IPS-20b (cell line): ENCODE measurements around the gene EPHA4.

Experiments
- H3K27ac ChIP-seq: one replicate; pipeline ENCODE4 v1.5.1; 2013; ENCODE audit warnings: low read length
- H3K27me3 ChIP-seq: 2 replicates; pipeline ENCODE4 v1.6.1; 2013; ENCODE audit warnings: mild to moderate bottlenecking, low read length, inconsistent platforms; ENCODE audit not compliant: insufficient read depth
- H3K36me3 ChIP-seq: 2 replicates; pipeline ENCODE4 v1.6.1; 2013; ENCODE audit warnings: low read depth, mild to moderate bottlenecking, inconsistent platforms, low read length, moderate library complexity; ENCODE audit not compliant: insufficient read depth
- H3K4me1 ChIP-seq: 2 replicates; pipeline ENCODE4 v1.6.1; 2013; ENCODE audit warnings: mild to moderate bottlenecking, control low read depth, inconsistent platforms, low read length, moderate library complexity; ENCODE audit not compliant: insufficient read depth
- H3K4me3 ChIP-seq: 2 replicates; pipeline ENCODE4 v1.5.1; 2013; ENCODE audit warnings: mild to moderate bottlenecking, low read length, inconsistent platforms
- H3K9ac ChIP-seq: 2 replicates; pipeline ENCODE4 v1.6.1; 2013; ENCODE audit warnings: low read depth, mild to moderate bottlenecking, inconsistent platforms, low read length, moderate library complexity
- H3K9me3 ChIP-seq: 2 replicates; pipeline ENCODE4 v1.6.1; 2013; ENCODE audit warnings: mild to moderate bottlenecking, low read depth, low read length, inconsistent platforms; ENCODE audit not compliant: insufficient read depth

Gene EPHA4

DNA sequence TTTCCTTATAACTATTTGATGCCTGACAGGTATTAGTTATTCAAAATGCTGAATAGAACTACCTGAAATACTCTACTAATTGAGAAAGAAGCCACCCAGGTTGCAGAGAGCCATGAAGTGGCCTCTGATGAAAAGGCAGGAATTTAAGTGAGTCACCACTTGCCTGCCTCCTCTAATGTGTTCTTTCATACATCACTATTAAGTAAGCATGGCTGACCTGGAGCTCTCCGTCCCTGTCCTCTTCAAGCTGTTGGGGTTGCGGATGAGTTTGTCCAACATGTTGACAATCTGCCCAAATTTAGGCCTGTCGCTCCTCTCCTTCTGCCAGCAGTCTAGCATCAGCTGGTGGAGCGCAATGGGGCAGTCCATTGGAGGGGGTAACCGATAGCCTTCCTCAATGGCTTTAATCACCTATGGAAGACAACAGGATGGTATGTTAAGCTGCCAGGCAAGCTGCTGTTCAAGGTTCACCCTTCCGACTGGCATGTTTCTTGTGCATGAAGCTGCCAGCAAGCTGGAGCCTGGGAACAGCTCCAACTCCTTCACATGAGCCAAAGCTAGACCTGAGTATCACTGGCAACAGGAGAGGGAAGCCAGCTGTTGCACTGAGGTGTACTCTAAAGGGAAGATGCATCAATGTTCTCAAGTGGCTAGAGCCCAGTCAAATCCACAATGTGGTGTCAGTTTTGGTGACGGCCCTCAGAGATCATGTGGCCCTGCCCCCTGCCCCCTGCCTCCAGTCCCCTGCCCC is 142.2 kb downstream of the EPHA4 start:
- no peak overlapping the region for H3K9ac ChIP-seq
- peaks cover 7% of the 10 kb centered on the region; the same call in 1 of the 2 replicates for H3K4me1 ChIP-seq
- no peaks in the 10 kb centered on the region for H3K27me3 ChIP-seq
- H3K36me3 ChIP-seq = peaks cover 42% of the 10 kb centered on the region; the same call in 1 of the 2 replicates
- H3K27ac ChIP-seq = no peak overlapping the region
- H3K4me3 ChIP-seq = no peak overlapping the region
- no peaks in the 10 kb centered on the region for H3K9me3 ChIP-seq

DNA sequence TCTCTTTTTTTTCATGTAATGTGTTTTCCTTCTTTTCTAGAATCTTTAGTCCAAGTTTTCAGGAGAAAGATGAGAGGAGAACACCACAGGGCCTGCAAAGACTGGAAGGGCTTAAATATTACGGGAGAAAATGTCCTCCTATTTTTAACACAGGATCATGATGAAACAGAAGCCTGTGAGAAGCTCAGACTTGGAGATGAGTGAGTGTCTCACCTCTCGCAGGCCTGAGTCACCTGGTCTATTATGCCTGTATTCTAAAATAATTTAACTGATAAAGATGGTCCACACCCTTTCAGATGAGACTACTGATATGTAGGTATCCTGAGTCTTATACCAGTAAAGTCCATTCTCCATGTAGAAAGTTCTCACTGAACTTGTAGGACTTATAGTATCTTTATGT is 143.2 kb downstream of the EPHA4 start:
- no peaks in the 10 kb centered on the region for H3K27me3 ChIP-seq
- no peak overlapping the region for H3K4me3 ChIP-seq
- H3K27ac ChIP-seq = no peak overlapping the region
- no peaks in the 10 kb centered on the region for H3K4me1 ChIP-seq
- peaks cover 45% of the 10 kb centered on the region; the same call in 1 of the 2 replicates for H3K36me3 ChIP-seq
- H3K9me3 ChIP-seq = no peaks in the 10 kb centered on the region
- H3K9ac ChIP-seq = no peak overlapping the region

DNA sequence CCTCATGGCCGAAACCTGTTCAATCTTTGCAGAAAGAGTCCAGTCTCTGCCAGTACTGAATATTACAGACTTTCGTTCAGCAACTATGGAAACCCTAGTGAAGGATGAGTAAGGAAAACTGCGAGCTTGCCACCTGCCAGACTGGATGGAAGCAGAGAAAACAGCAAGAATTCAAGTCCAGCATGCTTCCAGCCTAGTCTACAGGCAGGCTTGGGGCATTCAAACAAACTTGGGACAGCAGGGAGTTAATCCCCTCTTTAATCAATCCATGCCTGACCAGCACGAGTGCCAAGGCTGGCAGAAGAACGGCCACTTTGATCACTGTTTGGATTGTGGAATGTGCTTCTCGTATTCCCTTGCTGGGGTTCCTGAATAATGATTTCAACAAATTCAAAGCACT is 145.2 kb downstream of the EPHA4 start:
- no peak overlapping the region for H3K4me3 ChIP-seq

DNA sequence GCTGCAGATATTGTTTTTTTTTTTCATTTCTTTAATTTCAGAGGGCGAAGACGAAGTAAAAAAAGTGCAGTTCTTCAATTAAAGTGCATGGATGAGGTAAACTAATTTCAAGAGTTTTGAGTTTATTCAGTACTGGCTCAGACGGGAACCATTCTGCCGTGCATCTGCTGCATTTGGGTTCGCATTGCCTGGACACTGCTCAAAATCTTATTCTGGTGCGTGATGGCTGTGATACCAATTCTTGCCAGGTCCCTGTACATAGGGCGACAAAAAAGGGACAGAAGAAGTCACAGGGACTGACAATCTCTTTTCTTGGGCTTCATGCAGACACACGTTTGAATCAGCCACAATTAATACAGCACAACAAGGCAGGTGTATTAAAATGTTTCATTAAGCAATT is 146.2 kb downstream of the EPHA4 start:
- no peaks in the 10 kb centered on the region for H3K4me1 ChIP-seq
- H3K27me3 ChIP-seq = no peaks in the 10 kb centered on the region
- H3K27ac ChIP-seq = no peak overlapping the region
- no peaks in the 10 kb centered on the region for H3K9me3 ChIP-seq
- H3K4me3 ChIP-seq = no peak overlapping the region
- H3K9ac ChIP-seq = no peak overlapping the region
- peaks cover 46% of the 10 kb centered on the region; the same call in 1 of the 2 replicates for H3K36me3 ChIP-seq

More for the DNA sequence above, 145.2 kb downstream of the EPHA4 start:
- H3K27ac ChIP-seq = no peak overlapping the region
- H3K4me1 ChIP-seq = no peaks in the 10 kb centered on the region
- H3K36me3 ChIP-seq = peaks cover 52% of the 10 kb centered on the region; the same call in 1 of the 2 replicates
- H3K27me3 ChIP-seq = no peaks in the 10 kb centered on the region
- no peaks in the 10 kb centered on the region for H3K9me3 ChIP-seq
- H3K9ac ChIP-seq = no peak overlapping the region

DNA sequence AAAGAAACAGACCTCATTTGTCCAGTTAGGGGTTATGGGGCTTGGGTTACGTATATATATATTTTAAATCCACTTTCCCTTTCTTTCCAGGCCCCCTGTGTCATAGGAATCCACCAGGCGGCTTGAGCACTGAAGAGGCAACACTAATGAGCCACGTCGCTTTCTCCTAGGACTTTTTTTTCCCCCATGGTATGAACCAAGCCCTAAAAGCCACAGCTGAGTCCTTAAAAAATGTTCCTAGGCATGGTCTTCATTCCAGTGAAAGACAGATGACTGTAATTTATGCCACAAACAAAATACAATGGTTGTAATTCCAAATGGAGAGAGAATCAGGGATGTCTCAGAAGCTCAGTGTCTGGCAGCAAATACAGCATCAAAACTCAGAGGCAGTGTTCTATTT is 146.8 kb downstream of the EPHA4 start:
- H3K4me3 ChIP-seq = no peak overlapping the region
- H3K4me1 ChIP-seq = no peaks in the 10 kb centered on the region
- H3K27ac ChIP-seq = no peak overlapping the region
- H3K9me3 ChIP-seq = no peaks in the 10 kb centered on the region
- H3K27me3 ChIP-seq = no peaks in the 10 kb centered on the region
- H3K36me3 ChIP-seq = peaks cover 46% of the 10 kb centered on the region; the same call in 1 of the 2 replicates
- no peak overlapping the region for H3K9ac ChIP-seq

DNA sequence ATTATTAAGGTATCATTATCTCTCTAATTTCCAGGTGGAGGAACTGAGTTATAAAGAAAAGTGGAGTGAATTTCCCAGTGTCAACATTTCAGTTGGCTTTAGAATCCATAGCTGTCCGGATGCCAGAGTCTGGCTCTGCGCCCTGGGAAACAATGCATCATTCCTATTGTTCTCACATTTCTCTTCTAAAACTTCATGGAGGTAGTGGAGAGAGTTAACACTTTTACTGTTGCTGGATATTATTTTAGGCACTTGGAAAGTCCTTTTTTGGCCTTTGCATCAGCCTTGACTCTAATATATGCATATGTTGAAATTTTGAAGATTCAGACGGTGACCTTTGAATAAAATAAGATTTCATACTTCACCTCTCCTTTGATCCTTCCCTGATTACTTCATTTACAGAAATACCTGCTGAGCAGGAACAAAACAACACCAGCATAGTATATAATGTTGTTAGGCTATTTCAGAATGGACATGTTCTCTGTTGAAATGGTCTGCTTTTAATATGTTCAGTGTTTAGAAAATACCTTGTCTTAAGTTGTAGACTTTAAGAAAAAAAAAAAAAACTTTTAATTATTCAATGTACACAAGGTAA is 148.8 kb downstream of the EPHA4 start:
- no peaks in the 10 kb centered on the region for H3K9me3 ChIP-seq
- H3K9ac ChIP-seq = no peak overlapping the region
- no peak overlapping the region for H3K4me3 ChIP-seq
- H3K27me3 ChIP-seq = no peaks in the 10 kb centered on the region
- H3K27ac ChIP-seq = no peak overlapping the region
- H3K4me1 ChIP-seq = no peaks in the 10 kb centered on the region
- peaks cover 38% of the 10 kb centered on the region; the same call in 1 of the 2 replicates for H3K36me3 ChIP-seq

DNA sequence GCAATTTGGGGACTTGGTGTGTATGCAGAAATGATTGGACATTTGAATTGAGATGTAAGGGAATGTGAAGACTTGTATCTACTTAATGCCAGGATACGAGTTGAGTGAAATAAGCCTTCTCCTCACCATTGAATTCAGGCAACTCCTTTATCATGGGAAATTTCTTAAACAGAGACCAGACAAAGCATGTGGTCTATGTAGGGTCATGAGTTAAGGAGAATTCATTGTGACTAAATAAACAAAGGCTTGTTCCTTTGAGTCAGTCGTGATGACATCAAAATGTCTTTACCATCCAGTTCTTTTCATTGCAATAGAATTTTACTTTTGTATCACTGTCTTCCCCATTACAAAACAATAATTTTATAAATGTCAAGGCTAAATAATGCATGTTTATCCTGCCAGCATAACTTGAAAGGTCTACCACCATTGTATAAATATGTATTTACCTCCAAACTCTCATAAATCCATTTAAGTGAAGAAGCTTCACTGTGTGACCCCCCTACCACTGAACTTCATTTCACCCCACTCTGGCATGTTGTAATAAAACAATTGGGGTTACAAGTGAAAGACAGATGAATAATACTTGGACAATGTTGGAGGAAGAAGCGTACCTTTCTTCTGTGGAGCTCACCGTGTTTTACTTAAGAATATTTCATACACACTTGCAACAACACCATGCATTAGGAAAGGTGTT is 149.4 kb downstream of the EPHA4 start:
- Histone ChIP-seq H3K36me3 (peaks cover 36% of the 10 kb centered on the region; the same call in 1 of the 2 replicates), H3K27me3 (no peaks in the 10 kb centered on the region), H3K9me3 (no peaks in the 10 kb centered on the region)

DNA sequence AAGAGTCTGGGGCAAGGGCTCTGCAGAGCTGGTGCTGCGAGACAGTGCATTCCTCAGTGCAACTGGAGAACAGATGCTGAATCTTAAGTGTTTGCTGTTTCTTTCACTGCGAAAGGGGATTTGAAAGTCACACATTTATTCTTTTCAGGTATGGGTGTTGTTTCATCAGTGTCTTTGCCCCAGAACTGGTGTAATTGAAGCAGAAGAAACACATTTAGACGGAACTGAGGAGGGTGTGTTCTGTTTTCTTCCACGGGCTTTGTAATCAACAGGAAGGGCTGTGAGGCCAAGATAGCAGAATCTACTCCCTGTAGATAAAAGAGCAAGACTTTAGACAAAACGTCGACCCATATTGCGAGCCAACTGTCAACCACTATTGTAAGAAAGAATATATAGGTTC is 151.9 kb downstream of the EPHA4 start:
- no peaks in the 10 kb centered on the region for H3K4me1 ChIP-seq

More for the DNA sequence above, 149.4 kb downstream of the EPHA4 start:
- H3K4me3 ChIP-seq = no peak overlapping the region
- no peak overlapping the region for H3K9ac ChIP-seq
- H3K27ac ChIP-seq = no peak overlapping the region
- no peaks in the 10 kb centered on the region for H3K4me1 ChIP-seq

DNA sequence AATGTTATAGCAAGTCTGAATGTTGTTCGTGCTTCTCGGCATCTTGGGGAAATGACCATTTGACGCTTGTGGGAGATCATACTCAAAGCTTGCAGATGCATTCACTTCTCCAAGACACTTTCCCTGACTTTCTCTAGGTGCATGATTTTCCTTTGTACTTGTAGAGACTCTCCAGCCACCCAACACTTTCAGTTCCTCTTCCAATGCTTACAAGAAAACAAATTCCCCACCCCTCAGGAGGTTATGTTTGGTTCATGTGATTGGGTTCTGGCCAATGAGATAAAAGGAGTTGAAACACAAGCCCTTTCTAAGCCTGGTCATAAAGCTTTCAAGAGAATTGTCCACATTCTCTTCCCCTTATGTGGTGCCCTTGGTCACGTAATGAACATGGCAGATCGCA is 156.3 kb downstream of the EPHA4 start:
- no peak overlapping the region for H3K27ac ChIP-seq
- H3K9me3 ChIP-seq = no peaks in the 10 kb centered on the region
- H3K9ac ChIP-seq = no peak overlapping the region
- H3K27me3 ChIP-seq = no peaks in the 10 kb centered on the region
- H3K4me3 ChIP-seq = no peak overlapping the region
- H3K4me1 ChIP-seq = no peaks in the 10 kb centered on the region
- peaks cover 8% of the 10 kb centered on the region; the same call in 1 of the 2 replicates for H3K36me3 ChIP-seq

More for the DNA sequence above, 151.9 kb downstream of the EPHA4 start:
- Histone ChIP-seq H3K4me3 (no peak overlapping the region), H3K27ac (no peak overlapping the region), H3K36me3 (peaks cover 24% of the 10 kb centered on the region; the same call in 1 of the 2 replicates), H3K9ac (no peak overlapping the region), H3K27me3 (no peaks in the 10 kb centered on the region), H3K9me3 (no peaks in the 10 kb centered on the region)

DNA sequence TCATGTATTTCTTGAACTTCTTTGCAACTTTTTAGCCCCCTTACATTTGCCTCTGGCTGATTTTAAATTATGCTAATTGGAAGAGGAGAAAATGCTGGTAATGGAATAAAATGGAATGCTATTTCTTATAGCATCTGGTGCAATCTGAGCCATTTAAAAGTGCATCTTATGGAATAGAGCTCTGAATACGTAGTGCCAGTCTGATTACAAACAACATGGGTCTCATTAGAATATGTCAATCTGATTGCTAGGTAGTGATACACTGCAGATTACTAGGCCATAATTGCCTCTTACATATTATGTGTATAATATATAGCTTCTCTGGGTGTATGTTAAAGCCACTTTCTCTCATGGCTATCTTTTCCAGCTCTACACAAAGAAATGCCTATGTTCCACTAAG is 159.1 kb downstream of the EPHA4 start:
- H3K27me3 ChIP-seq = no peaks in the 10 kb centered on the region
- no peak overlapping the region for H3K4me3 ChIP-seq
- no peaks in the 10 kb centered on the region for H3K4me1 ChIP-seq
- H3K27ac ChIP-seq = no peak overlapping the region
- H3K36me3 ChIP-seq = no peaks in the 10 kb centered on the region
- H3K9me3 ChIP-seq = no peaks in the 10 kb centered on the region
- no peak overlapping the region for H3K9ac ChIP-seq

DNA sequence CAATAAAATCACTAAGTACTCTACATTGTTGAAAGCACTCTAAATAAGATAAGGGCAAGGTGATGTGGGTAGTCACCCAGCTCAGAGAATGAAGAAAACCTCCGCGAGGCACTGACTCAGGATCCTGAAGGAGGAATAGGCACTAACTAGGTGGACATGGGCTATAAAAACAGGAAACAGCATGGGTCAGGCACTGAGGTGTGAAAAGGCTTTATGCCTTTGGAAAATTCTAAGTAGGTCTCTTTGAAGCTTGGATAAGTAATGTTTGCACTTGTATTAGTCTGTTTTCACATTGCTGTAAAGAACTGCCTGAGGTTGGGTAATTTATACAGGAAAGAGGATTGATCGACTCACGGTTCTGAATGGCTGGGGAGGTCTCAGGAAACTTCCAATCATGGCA is 161.6 kb downstream of the EPHA4 start:
- no peak overlapping the region for H3K27ac ChIP-seq
- H3K27me3 ChIP-seq = no peaks in the 10 kb centered on the region
- no peaks in the 10 kb centered on the region for H3K36me3 ChIP-seq
- no peaks in the 10 kb centered on the region for H3K4me1 ChIP-seq
- H3K9ac ChIP-seq = no peak overlapping the region
- H3K4me3 ChIP-seq = no peak overlapping the region
- no peaks in the 10 kb centered on the region for H3K9me3 ChIP-seq
